Skin of body (tissue), 2 donors: ENCODE data around the gene MRC1. TPM values are rescaled to one million over a fixed set of nuclear protein-coding genes. Genes with fewer than 3 reads are reported as not detected.
"Not testable (repeated sequence)": the region's sequence is repeated elsewhere in the genome, so short reads cannot be mapped to it uniquely, and the experiment has no call there.

Source experiments
- DNase-seq: peaks from one replicate; lab custom pipeline; 2025; lab: John Stamatoyannopoulos, UW
- total RNA-seq: library from RNA; depleted of rRNA; stranded (reverse); fragments of >200 nt; gene quantifications from one replicate; pipeline ENCODE4 v1.2.3, GENCODE V29; 2014

The MRC1 gene
- total RNA-seq, 1 donor from 2014 or later, result 35.5 TPM

- DNase-seq, result no peak
Observed at GRCh38 chr10:17905491-17905890, 96.3 kb downstream of the MRC1 start.

- DNase-seq, result no peak
Observed at GRCh38 chr10:17906002-17906401, 96.9 kb downstream of the MRC1 start.

- DNase-seq, result no peak
Observed at GRCh38 chr10:17907641-17908040, 98.5 kb downstream of the MRC1 start.

- no peak for DNase-seq
Observed at GRCh38 chr10:17910125-17910789, 101.1 kb downstream of the MRC1 start.

GRCh38 chr10:17912754-17913153 lies 103.6 kb downstream of the MRC1 start:
- DNase-seq, result no peak

GRCh38 chr10:17913604-17914003 lies 104.5 kb downstream of the MRC1 start:
- no peak for DNase-seq

DNA sequence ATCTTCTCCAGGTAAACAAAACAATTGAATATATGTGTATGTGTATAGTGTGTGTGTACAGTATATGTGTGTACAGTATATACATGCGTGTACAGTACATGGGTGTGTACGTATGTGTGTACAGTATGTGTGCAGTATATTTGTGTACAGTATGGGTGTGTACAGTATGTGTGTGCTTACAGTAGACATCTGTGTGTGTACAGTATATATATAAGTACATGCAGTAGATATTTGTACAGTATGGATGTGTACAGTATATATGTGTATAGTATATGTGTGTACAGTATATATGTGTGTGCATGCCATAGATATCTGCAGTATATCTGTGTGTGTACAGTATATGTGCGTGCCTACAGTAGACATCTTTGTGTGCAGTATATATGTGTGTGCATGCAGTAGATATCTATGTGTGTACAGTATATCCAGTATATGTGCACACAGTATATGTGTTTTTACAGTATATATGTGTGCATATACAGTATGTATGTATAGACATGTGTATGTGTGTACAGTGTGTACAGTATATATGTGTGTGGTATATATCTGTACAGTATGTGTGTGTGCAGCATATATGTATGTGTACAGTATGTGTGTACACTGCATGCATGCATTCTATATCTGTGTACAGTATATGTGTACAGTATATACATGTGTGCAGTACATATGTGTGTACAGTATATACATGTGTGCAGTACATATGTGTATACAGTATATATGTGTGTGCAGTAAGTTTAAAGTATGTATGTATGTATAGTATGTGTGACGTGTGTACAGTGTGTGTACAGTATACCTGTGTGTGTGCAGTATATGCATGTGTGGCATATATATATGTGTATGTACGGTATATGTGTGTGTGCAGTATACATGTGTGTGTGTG lies 105.3 kb downstream of the MRC1 start:
- no peak for DNase-seq

DNA sequence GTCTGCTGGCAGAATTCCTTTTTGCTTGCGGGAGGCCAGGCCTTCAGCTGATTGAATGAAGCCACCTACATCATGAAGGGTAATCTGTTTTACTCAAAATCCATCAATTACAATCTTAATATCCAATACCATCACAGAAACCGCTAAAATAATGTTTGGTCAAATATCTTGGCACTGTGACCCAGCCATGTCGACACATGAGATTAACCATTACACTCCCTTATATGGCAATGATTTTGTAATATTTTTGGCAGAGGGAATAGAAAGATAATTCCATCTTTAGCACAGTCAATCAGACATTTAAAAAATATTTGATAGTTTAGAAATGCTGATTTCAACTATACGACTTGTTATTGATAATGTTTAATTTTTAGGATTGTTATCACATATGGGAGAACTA lies 106.0 kb downstream of the MRC1 start:
- DNase-seq, result no peak

DNA sequence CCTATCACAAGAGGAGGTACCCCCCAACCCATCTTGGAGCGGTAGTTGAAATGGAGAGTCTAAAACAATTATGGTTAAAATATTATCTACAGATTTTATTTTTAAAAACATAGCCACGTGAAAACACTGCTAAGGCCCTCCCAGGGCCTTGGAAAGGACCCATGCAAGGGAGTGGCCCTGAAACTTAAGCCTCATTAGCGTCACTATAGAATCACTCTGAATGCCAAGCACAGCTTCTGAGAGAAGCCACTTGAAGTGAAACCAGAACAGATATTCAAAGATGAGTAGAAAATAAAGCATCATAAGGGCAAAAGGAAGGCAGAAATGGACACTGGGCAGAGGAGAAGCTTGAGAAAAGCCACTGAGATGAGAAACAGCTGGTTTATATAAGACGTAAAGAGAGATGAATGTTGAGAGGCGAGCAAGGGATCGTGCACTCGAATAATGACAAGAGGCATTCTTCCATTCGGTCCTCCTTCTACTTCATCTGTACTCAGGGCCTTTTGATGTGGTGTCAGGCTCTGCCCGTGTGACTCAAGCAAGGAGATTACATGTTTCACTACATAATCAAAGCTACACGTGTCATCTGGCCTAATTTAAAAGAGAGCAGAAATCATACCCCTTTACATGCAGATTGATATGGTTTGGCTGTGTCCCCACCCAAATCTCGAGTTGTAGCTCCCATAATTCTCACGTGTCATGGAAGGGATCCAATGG lies 109.2 kb downstream of the MRC1 start:
- DNase-seq, result no peak

DNA sequence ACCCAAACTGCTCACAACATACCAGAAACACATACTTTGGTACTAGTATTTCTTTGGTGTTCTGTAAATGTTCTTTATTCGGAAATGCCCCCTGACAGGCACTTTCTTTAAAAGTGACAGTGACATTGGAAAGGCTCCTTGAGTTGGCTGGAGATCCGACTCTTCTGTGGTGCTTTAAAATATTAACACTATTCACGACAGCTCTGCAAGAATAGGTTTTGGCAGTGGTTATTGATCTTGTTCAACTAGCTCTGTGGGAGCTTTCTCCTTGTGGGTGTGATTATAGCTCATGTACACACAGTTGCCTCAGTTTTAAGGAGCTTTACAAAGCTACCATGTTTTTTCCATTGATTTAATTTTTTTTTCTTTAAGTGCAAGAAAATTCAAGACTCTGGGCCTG lies 112.2 kb downstream of the MRC1 start:
- DNase-seq, result no peak

DNA sequence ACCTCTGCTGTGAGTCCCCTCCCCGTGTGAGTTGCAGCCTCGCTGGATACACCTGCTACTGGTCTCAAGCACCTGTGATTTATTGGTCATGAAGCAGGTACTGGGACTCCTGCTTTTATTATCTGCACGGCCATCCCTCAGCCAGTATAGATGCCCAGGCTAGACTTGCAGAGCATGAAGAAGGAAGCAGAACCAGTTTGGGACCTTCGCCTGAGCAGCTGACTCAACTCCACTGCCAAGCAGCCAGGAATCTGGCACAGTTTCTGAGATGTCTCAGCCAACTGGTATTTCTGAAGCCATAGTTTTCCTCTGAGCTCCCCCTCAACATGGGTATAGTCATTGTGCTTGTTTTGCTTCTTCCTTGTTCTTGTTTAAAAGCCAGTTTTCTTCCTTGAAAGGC lies 114.6 kb downstream of the MRC1 start:
- no peak for DNase-seq

- DNase-seq, result no peak
Observed at GRCh38 chr10:17943033-17943745, 134.0 kb downstream of the MRC1 start.

GRCh38 chr10:17950269-17950668 lies 141.1 kb downstream of the MRC1 start:
- DNase-seq, result not testable (repeated sequence)

DNA sequence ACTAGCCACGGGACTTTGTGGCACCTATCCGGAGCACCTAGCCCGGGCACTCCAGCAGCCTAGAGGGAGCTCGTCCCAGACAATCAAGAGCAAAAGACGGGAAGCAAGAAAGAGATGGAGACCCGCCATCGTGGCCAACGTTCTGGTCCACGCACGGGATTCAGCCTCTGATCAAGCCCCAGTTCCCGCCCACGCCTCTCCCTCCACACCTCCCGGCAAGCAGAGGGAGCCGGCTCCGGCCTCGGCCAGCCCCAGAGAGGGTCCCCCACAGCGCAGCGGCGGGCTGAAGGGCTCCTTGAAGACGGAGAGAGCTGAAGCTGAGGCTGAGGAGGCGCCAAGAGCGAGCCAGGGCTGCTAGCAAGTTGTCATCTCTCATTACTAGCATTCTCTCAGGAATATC lies 141.6 kb downstream of the MRC1 start:
- no peak for DNase-seq

DNA sequence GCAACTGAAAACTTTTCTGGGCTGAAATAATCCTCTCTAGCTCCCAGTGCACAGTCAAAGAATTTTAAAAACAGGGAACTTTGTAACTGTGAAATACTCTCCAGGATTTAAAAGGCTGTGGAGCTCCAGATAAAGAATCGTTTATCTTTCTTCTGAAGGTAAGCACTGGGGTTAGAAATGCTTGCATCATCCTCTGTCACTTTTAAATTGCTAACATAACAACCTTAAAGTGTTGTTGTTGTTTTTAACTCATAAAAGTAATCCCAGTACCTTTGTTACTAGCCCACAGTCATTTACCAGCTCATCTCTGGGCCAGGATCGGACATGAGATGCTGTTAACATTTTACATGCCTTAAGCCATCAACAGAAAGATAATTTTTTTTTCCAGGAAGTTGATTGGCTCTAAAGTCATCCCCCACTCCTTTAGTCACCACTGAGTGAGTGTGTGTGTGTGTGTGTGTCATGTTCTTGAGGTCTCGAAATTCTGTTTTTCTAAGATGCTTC lies 142.8 kb downstream of the MRC1 start, which contains the start of gene SLC39A12:
Gene SLC39A12 (plus strand): TSS at position 51 of the 504 bp plus-strand sequence. CDS start 1,359 bp downstream, outside the sequence.
- no peak for DNase-seq

DNA sequence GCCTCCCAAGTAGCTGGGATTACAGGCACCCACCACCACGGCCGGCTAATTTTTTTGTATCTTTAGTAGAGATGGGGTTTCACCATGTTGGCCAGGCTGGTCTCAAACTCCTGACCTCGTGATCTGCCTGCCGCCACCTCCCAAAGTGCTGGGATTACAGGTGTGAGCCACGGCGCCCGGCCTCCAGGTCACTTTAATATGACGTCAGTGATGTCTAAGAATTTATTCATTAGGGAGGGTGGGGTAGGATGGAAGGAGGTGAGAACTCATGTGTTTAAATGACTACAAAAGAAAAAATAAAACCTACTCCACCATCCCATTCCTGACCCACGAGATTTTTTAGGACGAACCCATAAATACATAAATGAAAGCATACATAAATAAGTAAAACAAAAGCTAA lies 145.2 kb downstream of the MRC1 start:
- DNase-seq, result not testable (repeated sequence)

DNA sequence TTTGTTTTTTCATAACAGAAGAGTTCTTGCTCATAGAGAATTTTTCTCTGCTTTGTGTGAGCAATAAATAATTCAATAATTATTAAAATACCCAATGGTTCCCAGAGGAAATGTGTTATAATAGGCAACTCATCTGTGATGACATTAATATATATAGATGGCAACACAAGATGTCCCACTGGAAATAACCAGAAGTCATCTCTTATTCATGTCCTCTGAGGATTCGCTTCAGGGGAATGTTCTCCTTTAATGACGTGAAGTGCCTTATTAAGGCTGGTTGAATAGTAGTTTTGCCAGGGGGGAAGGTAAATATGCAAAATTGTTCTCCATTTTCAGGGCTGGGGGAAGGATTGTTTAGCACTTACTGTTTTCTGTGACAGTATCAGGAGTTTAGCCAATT lies 145.7 kb downstream of the MRC1 start:
- DNase-seq, result no peak

GRCh38 chr10:17958049-17958448 lies 148.9 kb downstream of the MRC1 start:
- DNase-seq, result no peak

DNA sequence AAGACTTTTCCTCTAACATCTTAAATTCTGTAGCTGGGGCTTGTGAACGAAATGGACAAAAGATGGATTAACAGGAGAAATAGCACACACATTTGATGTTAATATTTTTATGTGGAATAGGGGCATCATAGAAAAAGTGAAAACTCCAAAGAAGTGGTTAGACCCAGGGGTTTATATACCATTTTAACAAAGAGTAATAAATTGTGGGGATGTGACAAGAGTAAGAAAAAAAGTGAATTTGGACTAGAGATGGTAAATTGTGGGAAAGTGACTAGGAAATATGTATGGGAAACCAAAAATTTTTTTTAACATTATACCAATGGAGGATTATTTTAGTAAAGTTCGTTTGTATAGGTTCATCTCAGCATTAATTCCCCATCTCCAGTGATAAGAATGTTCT lies 150.7 kb downstream of the MRC1 start:
- no peak for DNase-seq
